ENCODE results near the gene CDV3.

CDV3 gene

GRCh38 chr3:133608388-133608787 lies 34.9 kb downstream of the CDV3 start:
- WGBS (ENCODE audit: extremely low coverage, insufficient coverage, low lambda C conversion rate), result no CpG with 5 or more reads among the region's 2 CpGs

GRCh38 chr3:133610031-133610430 lies 36.5 kb downstream of the CDV3 start:
- H3K79me1 ChIP-seq (ENCODE audit: low read length), result no peaks in the 10 kb centered on the region
- H3K27me3 ChIP-seq (ENCODE audit: insufficient read depth, low read length, poor library complexity), result no peaks in the 10 kb centered on the region
- H3K4ac ChIP-seq (ENCODE audit: low read depth, low read length), result no peak overlapping the region
- DNase-seq, result no peak
- peaks cover 6% of the 10 kb centered on the region for H3K36me3 ChIP-seq (ENCODE audit: control insufficient read depth, insufficient read depth, low read length)
- H4K8ac ChIP-seq (ENCODE audit: low read depth, low read length), result no peak overlapping the region
- H3K4me3 ChIP-seq (ENCODE audit: low read length), result no peak overlapping the region
- no peak overlapping the region for H3K4me2 ChIP-seq (ENCODE audit: low read length)
- H3K56ac ChIP-seq (ENCODE audit: low read length), result no peak overlapping the region
- H2BK5ac ChIP-seq (ENCODE audit: low read length), result no peak overlapping the region
- H3K18ac ChIP-seq (ENCODE audit: low read length), result no peak overlapping the region
- no peak overlapping the region for H2AK5ac ChIP-seq (ENCODE audit: low read length)
- no peak overlapping the region for H4K5ac ChIP-seq (ENCODE audit: low read length)
- H3K4me1 ChIP-seq (ENCODE audit: control insufficient read depth, low read depth, low read length), result no peaks in the 10 kb centered on the region
- no peak overlapping the region for H3K23ac ChIP-seq (ENCODE audit: low read length)
- no peak overlapping the region for H3K9ac ChIP-seq (ENCODE audit: low read length)
- no peaks in the 10 kb centered on the region for H3K79me2 ChIP-seq (ENCODE audit: control insufficient read depth, insufficient read depth, low read length)
- no peak overlapping the region for H2BK15ac ChIP-seq (replicated peaks; ENCODE audit: low read depth)
- H2BK120ac ChIP-seq (ENCODE audit: low read depth, low read length), result no peak overlapping the region
- no peak overlapping the region for H3K27ac ChIP-seq (ENCODE audit: low read depth, low read length)

More at GRCh38 chr3:133608388-133608787, 34.9 kb downstream of the CDV3 start:
- H3K27me3 ChIP-seq (ENCODE audit: insufficient read depth, low read length, poor library complexity), result no peaks in the 10 kb centered on the region
- H3K18ac ChIP-seq (ENCODE audit: low read length), result no peak overlapping the region
- H3K36me3 ChIP-seq (ENCODE audit: control insufficient read depth, insufficient read depth, low read length), result peaks cover 6% of the 10 kb centered on the region
- H2BK5ac ChIP-seq (ENCODE audit: low read length), result no peak overlapping the region
- no peak overlapping the region for H4K8ac ChIP-seq (ENCODE audit: low read depth, low read length)
- no peak overlapping the region for H2BK120ac ChIP-seq (ENCODE audit: low read depth, low read length)
- H3K9ac ChIP-seq (ENCODE audit: low read length), result no peak overlapping the region
- H3K79me2 ChIP-seq (ENCODE audit: control insufficient read depth, insufficient read depth, low read length), result no peaks in the 10 kb centered on the region
- no peak for DNase-seq
- H3K79me1 ChIP-seq (ENCODE audit: low read length), result no peaks in the 10 kb centered on the region
- no peak overlapping the region for H3K27ac ChIP-seq (ENCODE audit: low read depth, low read length)
- H3K4me2 ChIP-seq (ENCODE audit: low read length), result no peak overlapping the region
- no peak overlapping the region for H4K5ac ChIP-seq (ENCODE audit: low read length)
- no peak overlapping the region for H3K56ac ChIP-seq (ENCODE audit: low read length)
- H3K4ac ChIP-seq (ENCODE audit: low read depth, low read length), result no peak overlapping the region
- H3K4me1 ChIP-seq (ENCODE audit: control insufficient read depth, low read depth, low read length), result no peaks in the 10 kb centered on the region
- H3K4me3 ChIP-seq (ENCODE audit: low read length), result no peak overlapping the region
- H2BK15ac ChIP-seq (replicated peaks; ENCODE audit: low read depth), result no peak overlapping the region
- H2AK5ac ChIP-seq (ENCODE audit: low read length), result no peak overlapping the region
- no peak overlapping the region for H3K23ac ChIP-seq (ENCODE audit: low read length)

GRCh38 chr3:133611534-133611933 lies 38.0 kb downstream of the CDV3 start:
- Histone ChIP-seq H3K79me1 (ENCODE audit: low read length) (no peaks in the 10 kb centered on the region), H2BK15ac (replicated peaks; ENCODE audit: low read depth) (no peak overlapping the region), H3K9ac (ENCODE audit: low read length) (no peak overlapping the region), H3K4me3 (ENCODE audit: low read length) (no peak overlapping the region), H4K8ac (ENCODE audit: low read depth, low read length) (no peak overlapping the region), H3K4me1 (ENCODE audit: control insufficient read depth, low read depth, low read length) (no peaks in the 10 kb centered on the region), H2BK120ac (ENCODE audit: low read depth, low read length) (no peak overlapping the region), H3K56ac (ENCODE audit: low read length) (no peak overlapping the region), H3K79me2 (ENCODE audit: control insufficient read depth, insufficient read depth, low read length) (no peaks in the 10 kb centered on the region), H3K27me3 (ENCODE audit: insufficient read depth, low read length, poor library complexity) (no peaks in the 10 kb centered on the region), H4K5ac (ENCODE audit: low read length) (no peak overlapping the region), H2BK5ac (ENCODE audit: low read length) (no peak overlapping the region), H2AK5ac (ENCODE audit: low read length) (no peak overlapping the region), H3K36me3 (ENCODE audit: control insufficient read depth, insufficient read depth, low read length) (peaks cover 6% of the 10 kb centered on the region), H3K4ac (ENCODE audit: low read depth, low read length) (no peak overlapping the region), H3K4me2 (ENCODE audit: low read length) (no peak overlapping the region), H3K18ac (ENCODE audit: low read length) (no peak overlapping the region), H3K23ac (ENCODE audit: low read length) (no peak overlapping the region), H3K27ac (ENCODE audit: low read depth, low read length) (no peak overlapping the region)
- no CpG with 5 or more reads among the region's 2 CpGs for WGBS (ENCODE audit: extremely low coverage, insufficient coverage, low lambda C conversion rate)
- no peak for DNase-seq

- no peaks in the 10 kb centered on the region for H3K4me1 ChIP-seq (ENCODE audit: control insufficient read depth, low read depth, low read length)
- no peak overlapping the region for H2BK15ac ChIP-seq (replicated peaks; ENCODE audit: low read depth)
- H2BK120ac ChIP-seq (ENCODE audit: low read depth, low read length), result no peak overlapping the region
- H3K4ac ChIP-seq (ENCODE audit: low read depth, low read length), result no peak overlapping the region
- no peaks in the 10 kb centered on the region for H3K27me3 ChIP-seq (ENCODE audit: insufficient read depth, low read length, poor library complexity)
- no CpG with 5 or more reads among the region's 13 CpGs for WGBS (ENCODE audit: extremely low coverage, insufficient coverage, low lambda C conversion rate)
- DNase-seq, result no peak
- H3K79me1 ChIP-seq (ENCODE audit: low read length), result no peaks in the 10 kb centered on the region
- H3K79me2 ChIP-seq (ENCODE audit: control insufficient read depth, insufficient read depth, low read length), result no peaks in the 10 kb centered on the region
- H3K23ac ChIP-seq (ENCODE audit: low read length), result no peak overlapping the region
- no peak overlapping the region for H3K4me2 ChIP-seq (ENCODE audit: low read length)
- H4K5ac ChIP-seq (ENCODE audit: low read length), result no peak overlapping the region
- peaks cover 2% of the 10 kb centered on the region for H3K36me3 ChIP-seq (ENCODE audit: control insufficient read depth, insufficient read depth, low read length)
- H3K9ac ChIP-seq (ENCODE audit: low read length), result no peak overlapping the region
- H3K56ac ChIP-seq (ENCODE audit: low read length), result no peak overlapping the region
- H3K27ac ChIP-seq (ENCODE audit: low read depth, low read length), result no peak overlapping the region
- H3K18ac ChIP-seq (ENCODE audit: low read length), result no peak overlapping the region
- no peak overlapping the region for H3K4me3 ChIP-seq (ENCODE audit: low read length)
- no peak overlapping the region for H4K8ac ChIP-seq (ENCODE audit: low read depth, low read length)
- H2AK5ac ChIP-seq (ENCODE audit: low read length), result no peak overlapping the region
- no peak overlapping the region for H2BK5ac ChIP-seq (ENCODE audit: low read length)
Observed at GRCh38 chr3:133620066-133620784, 46.7 kb downstream of the CDV3 start.

- Histone ChIP-seq H2AK5ac (ENCODE audit: low read length) (no peak overlapping the region), H3K79me2 (ENCODE audit: control insufficient read depth, insufficient read depth, low read length) (no peaks in the 10 kb centered on the region), H3K79me1 (ENCODE audit: low read length) (no peaks in the 10 kb centered on the region), H3K27ac (ENCODE audit: low read depth, low read length) (no peak overlapping the region), H2BK15ac (replicated peaks; ENCODE audit: low read depth) (no peak overlapping the region), H4K8ac (ENCODE audit: low read depth, low read length) (no peak overlapping the region), H3K56ac (ENCODE audit: low read length) (no peak overlapping the region), H2BK120ac (ENCODE audit: low read depth, low read length) (no peak overlapping the region), H3K4me1 (ENCODE audit: control insufficient read depth, low read depth, low read length) (no peaks in the 10 kb centered on the region), H3K9ac (ENCODE audit: low read length) (no peak overlapping the region), H4K5ac (ENCODE audit: low read length) (no peak overlapping the region), H3K27me3 (ENCODE audit: insufficient read depth, low read length, poor library complexity) (no peaks in the 10 kb centered on the region), H3K36me3 (ENCODE audit: control insufficient read depth, insufficient read depth, low read length) (peaks cover 1% of the 10 kb centered on the region), H2BK5ac (ENCODE audit: low read length) (no peak overlapping the region), H3K23ac (ENCODE audit: low read length) (no peak overlapping the region), H3K4ac (ENCODE audit: low read depth, low read length) (no peak overlapping the region), H3K4me2 (ENCODE audit: low read length) (no peak overlapping the region), H3K4me3 (ENCODE audit: low read length) (no peak overlapping the region), H3K18ac (ENCODE audit: low read length) (no peak overlapping the region)
- no peak for DNase-seq
Observed at GRCh38 chr3:133627789-133628188, 54.3 kb downstream of the CDV3 start.

- DNase-seq, result no peak
- H2BK120ac ChIP-seq (ENCODE audit: low read depth, low read length), result no peak overlapping the region
- H3K4me1 ChIP-seq (ENCODE audit: control insufficient read depth, low read depth, low read length), result no peaks in the 10 kb centered on the region
- WGBS (ENCODE audit: extremely low coverage, insufficient coverage, low lambda C conversion rate), result no CpG with 5 or more reads among the region's 2 CpGs
- peaks cover 4% of the 10 kb centered on the region for H3K79me1 ChIP-seq (ENCODE audit: low read length)
- no peak overlapping the region for H3K9ac ChIP-seq (ENCODE audit: low read length)
- no peak overlapping the region for H4K8ac ChIP-seq (ENCODE audit: low read depth, low read length)
- H3K36me3 ChIP-seq (ENCODE audit: control insufficient read depth, insufficient read depth, low read length), result peaks cover 3% of the 10 kb centered on the region
- no peak overlapping the region for H3K23ac ChIP-seq (ENCODE audit: low read length)
- H3K27me3 ChIP-seq (ENCODE audit: insufficient read depth, low read length, poor library complexity), result no peaks in the 10 kb centered on the region
- H3K4me3 ChIP-seq (ENCODE audit: low read length), result no peak overlapping the region
- H4K5ac ChIP-seq (ENCODE audit: low read length), result no peak overlapping the region
- H2BK5ac ChIP-seq (ENCODE audit: low read length), result no peak overlapping the region
- no peaks in the 10 kb centered on the region for H3K79me2 ChIP-seq (ENCODE audit: control insufficient read depth, insufficient read depth, low read length)
- no peak overlapping the region for H3K56ac ChIP-seq (ENCODE audit: low read length)
- H3K18ac ChIP-seq (ENCODE audit: low read length), result no peak overlapping the region
- no peak overlapping the region for H3K4ac ChIP-seq (ENCODE audit: low read depth, low read length)
- H3K4me2 ChIP-seq (ENCODE audit: low read length), result no peak overlapping the region
- no peak overlapping the region for H2AK5ac ChIP-seq (ENCODE audit: low read length)
- H2BK15ac ChIP-seq (replicated peaks; ENCODE audit: low read depth), result no peak overlapping the region
- no peak overlapping the region for H3K27ac ChIP-seq (ENCODE audit: low read depth, low read length)
Observed at GRCh38 chr3:133629146-133629545, 55.7 kb downstream of the CDV3 start.

All from mesendoderm (in vitro differentiated cells).